ENCODE results near the gene COX7A2. TPM values are rescaled to one million over a fixed set of nuclear protein-coding genes. Genes with fewer than 3 reads are reported as not detected.

The COX7A2 gene
- total RNA-seq, 1 donor from 2014 or later = 232 TPM

DNA sequence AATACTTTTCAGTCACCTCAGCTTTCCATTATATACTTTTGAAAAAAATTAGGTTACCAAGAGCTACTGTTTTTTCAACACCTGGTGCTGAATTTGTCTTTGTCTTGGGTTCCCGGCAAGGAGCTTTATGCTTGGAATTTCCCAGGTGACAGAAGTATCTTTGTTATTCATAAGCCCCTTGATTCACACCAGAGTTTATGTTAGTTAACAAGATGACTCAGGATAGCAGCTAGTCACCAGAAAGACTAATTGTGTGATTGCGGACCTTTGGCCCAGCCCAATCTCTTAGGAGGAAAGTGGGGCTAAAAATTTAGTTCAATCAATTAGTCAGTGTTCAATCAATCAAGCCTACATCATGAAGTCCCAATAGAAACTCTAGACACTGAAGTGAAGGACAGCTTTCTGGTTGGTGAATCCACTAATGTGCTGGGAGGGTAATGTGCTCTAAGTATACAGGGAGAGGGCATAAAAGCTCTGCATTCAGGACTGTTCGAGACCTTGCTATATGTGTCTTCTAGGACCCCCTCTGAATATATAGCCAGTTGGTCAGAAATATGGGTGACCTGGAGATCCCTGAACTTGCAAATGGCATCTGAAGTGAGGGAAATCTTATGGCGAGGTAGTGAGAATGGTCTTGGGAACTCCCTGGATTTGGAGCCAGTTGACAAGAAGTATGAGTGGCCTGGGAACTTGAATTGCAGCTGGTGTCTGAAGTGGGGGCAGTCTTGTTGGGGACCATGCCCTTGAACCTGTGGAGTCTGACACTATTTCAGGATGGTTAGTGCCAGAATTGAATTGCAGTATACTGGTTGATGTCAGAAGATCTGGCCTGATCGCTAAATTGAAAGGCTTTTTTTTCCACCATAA lies 24.8 kb upstream of the COX7A2 start:
- no peak for DNase-seq (ENCODE audit: low spot score in 2 of 2, unreplicated experiment in 2 of 2)
- H3K9me3 Mint-ChIP-seq = peaks cover 26% of the 10 kb centered on the region
- peaks cover 14% of the 10 kb centered on the region for H3K4me1 Mint-ChIP-seq
- no peaks in the 10 kb centered on the region for H3K27me3 Mint-ChIP-seq (ENCODE audit: low read depth)
- H3K27ac Mint-ChIP-seq = no peak overlapping the region
- no peak overlapping the region for H3K4me3 Mint-ChIP-seq
- TF ChIP-seq, protein P1, sequence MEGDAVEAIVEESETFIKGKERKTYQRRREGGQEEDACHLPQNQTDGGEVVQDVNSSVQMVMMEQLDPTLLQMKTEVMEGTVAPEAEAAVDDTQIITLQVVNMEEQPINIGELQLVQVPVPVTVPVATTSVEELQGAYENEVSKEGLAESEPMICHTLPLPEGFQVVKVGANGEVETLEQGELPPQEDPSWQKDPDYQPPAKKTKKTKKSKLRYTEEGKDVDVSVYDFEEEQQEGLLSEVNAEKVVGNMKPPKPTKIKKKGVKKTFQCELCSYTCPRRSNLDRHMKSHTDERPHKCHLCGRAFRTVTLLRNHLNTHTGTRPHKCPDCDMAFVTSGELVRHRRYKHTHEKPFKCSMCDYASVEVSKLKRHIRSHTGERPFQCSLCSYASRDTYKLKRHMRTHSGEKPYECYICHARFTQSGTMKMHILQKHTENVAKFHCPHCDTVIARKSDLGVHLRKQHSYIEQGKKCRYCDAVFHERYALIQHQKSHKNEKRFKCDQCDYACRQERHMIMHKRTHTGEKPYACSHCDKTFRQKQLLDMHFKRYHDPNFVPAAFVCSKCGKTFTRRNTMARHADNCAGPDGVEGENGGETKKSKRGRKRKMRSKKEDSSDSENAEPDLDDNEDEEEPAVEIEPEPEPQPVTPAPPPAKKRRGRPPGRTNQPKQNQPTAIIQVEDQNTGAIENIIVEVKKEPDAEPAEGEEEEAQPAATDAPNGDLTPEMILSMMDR (IDR thresholded peaks at IDR 0.05; ENCODE audit: unreplicated experiment) = no peak
- H3K36me3 Mint-ChIP-seq = peaks cover 31% of the 10 kb centered on the region

GRCh38 chr6:75267461-75267860 lies 23.9 kb upstream of the COX7A2 start:
- Mint-ChIP-seq H3K4me3 (no peak overlapping the region), H3K27me3 (ENCODE audit: low read depth) (no peaks in the 10 kb centered on the region), H3K9me3 (peaks cover 19% of the 10 kb centered on the region), H3K27ac (peak overlapping the region; percentile 79), H3K4me1 (peaks cover 21% of the 10 kb centered on the region), H3K36me3 (peaks cover 23% of the 10 kb centered on the region)
- no peak for DNase-seq (ENCODE audit: low spot score in 2 of 2, unreplicated experiment in 2 of 2)
- TF ChIP-seq, protein P1 (IDR thresholded peaks at IDR 0.05; ENCODE audit: unreplicated experiment) = no peak

GRCh38 chr6:75266716-75267291 lies 23.2 kb upstream of the COX7A2 start:
- Mint-ChIP-seq H3K9me3 (peaks cover 15% of the 10 kb centered on the region), H3K27me3 (ENCODE audit: low read depth) (no peaks in the 10 kb centered on the region), H3K4me1 (peaks cover 21% of the 10 kb centered on the region), H3K4me3 (no peak overlapping the region), H3K36me3 (peaks cover 17% of the 10 kb centered on the region), H3K27ac (no peak overlapping the region)
- TF ChIP-seq, protein P1 (IDR thresholded peaks at IDR 0.05; ENCODE audit: unreplicated experiment) = peak; percentile 77
- no peak for DNase-seq (ENCODE audit: low spot score in 2 of 2, unreplicated experiment in 2 of 2)

DNA sequence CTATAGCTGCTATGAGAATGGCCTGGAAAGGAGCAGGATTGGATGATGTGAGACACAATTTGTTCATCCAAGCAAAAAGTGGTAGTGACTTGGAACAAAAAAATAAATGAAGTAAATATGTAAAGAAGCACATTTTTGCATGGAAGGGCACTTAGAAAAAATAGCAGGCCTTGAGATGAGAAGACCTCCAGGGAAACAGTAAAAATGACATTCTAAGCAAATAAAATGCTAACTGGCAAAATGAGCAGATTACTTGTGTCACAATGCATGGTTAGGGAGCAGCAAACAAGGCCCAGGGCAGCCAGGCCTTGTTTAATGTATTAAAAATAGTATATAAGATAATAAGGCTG lies 19.8 kb upstream of the COX7A2 start:
- no peak overlapping the region for H3K4me3 Mint-ChIP-seq
- DNase-seq (ENCODE audit: low spot score in 2 of 2, unreplicated experiment in 2 of 2) = no peak
- no peaks in the 10 kb centered on the region for H3K27me3 Mint-ChIP-seq (ENCODE audit: low read depth)
- TF ChIP-seq, protein P1 (IDR thresholded peaks at IDR 0.05; ENCODE audit: unreplicated experiment) = no peak
- peak overlapping the region; percentile 48 for H3K27ac Mint-ChIP-seq
- peaks cover 10% of the 10 kb centered on the region for H3K36me3 Mint-ChIP-seq
- H3K4me1 Mint-ChIP-seq = peaks cover 21% of the 10 kb centered on the region
- no peaks in the 10 kb centered on the region for H3K9me3 Mint-ChIP-seq

- TF ChIP-seq, protein P1 (IDR thresholded peaks at IDR 0.05; ENCODE audit: unreplicated experiment) = no peak
- H3K4me1 Mint-ChIP-seq = peaks cover 20% of the 10 kb centered on the region
- H3K9me3 Mint-ChIP-seq = no peaks in the 10 kb centered on the region
These were observed 19.3 kb upstream of the COX7A2 start for GRCh38 chr6:75262716-75263400.

More at GRCh38 chr6:75262716-75263400, 19.3 kb upstream of the COX7A2 start:
- H3K36me3 Mint-ChIP-seq = peaks cover 11% of the 10 kb centered on the region
- peak overlapping the region; percentile 48 for H3K27ac Mint-ChIP-seq
- no peak for DNase-seq (ENCODE audit: low spot score in 2 of 2, unreplicated experiment in 2 of 2)
- no peaks in the 10 kb centered on the region for H3K27me3 Mint-ChIP-seq (ENCODE audit: low read depth)
- no peak overlapping the region for H3K4me3 Mint-ChIP-seq
